Measurements from ENCODE around the gene E2F4. TPM values are rescaled to one million over a fixed set of nuclear protein-coding genes. Genes with fewer than 3 reads are reported as not detected.

The E2F4 gene
- total and polyA plus RNA-seq, 10 of the 15 experiments (the other 5 are each of a cell fraction or from before 2014, with no cell fraction given), result 11.7 to 132 (median 95.9) TPM

DNA sequence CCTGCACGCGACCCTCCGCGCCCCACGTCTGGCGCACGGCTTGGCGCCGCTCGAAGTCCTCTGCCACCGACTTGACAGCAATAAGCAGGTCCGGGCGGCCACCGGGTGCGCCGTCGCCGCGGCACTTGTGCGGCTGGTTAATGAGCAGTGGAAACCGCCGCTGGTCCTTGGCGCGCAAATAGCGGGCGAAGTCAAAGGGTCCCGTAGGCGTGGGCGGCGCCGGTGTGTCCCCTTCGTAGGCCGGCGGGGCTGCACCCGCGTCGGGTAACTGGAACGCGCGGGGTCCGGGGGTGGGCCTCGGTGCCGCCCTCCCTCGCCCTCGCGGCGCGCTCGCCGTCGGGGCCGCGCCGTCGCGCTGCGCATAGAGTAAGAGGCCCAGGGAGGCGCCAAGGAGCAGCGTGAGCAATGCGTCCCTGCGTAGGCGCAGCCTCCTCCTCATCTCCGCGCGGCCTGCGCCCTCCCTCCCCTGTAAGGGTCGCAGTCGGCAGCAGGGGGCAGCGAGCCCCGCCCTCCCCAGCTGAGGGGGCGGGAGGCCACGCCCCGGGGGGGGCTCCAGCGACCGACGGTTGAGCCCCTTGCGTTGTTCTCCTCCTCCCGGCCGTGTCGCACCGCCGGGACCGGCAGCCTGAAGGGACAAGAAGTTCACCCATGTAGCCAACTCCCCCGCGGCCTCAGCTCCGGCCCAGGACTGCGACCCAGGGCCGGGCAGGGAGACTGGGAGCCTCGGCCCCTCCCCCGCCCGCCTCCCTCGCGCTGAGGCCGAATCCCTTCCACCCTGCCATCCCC lies 41.7 kb upstream of the E2F4 start (continued):
- no peak for TF ChIP-seq PKNOX1 (IDR thresholded peaks at IDR 0.05)
- no peak for TF ChIP-seq PRDM15 (CRISPR knock-in tag; IDR thresholded peaks at IDR 0.05)
- TF ChIP-seq SUPT20H (IDR thresholded peaks at IDR 0.05; ENCODE audit: borderline replicate concordance, control insufficient read depth, low read depth, low read length), result no peak
- TF ChIP-seq HDAC6 (IDR thresholded peaks at IDR 0.05; ENCODE audit: unreplicated experiment), result no peak
- TF ChIP-seq RAD51 (IDR thresholded peaks at IDR 0.05), result no peak
- TF ChIP-seq IKZF1 (conservative IDR thresholded peaks at IDR 0.05), result peak; percentile 90
- TF ChIP-seq EGR1 (IDR thresholded peaks at IDR 0.05; ENCODE audit: borderline replicate concordance in 1 of 2, low read depth in 2 of 2, low read length in 2 of 2), result peak in 1 of 2 experiments; percentile 55; a peak in 1 of 3 replicates
